Lower leg skin (tissue), 3 donors: ENCODE results near the gene SARNP.

Experiments
- POLR2A ChIP-seq, 2 donors: fragments of 450-650 bp; IDR thresholded peaks; one replicate each; pipeline ENCODE4 v1.6.1; 2016 to 2017; ENCODE audit warnings: antibody characterized with exemption in 2 of 2, mild to moderate bottlenecking in 1 of 2, moderate library complexity in 1 of 2
- TF ChIP-seq, protein P1 (sequence below), 3 donors: fragments of 450-650 bp; IDR thresholded peaks; one replicate each; pipeline ENCODE4 v1.5.1; 2016; ENCODE audit warnings: antibody characterized with exemption in 3 of 3, mild to moderate bottlenecking in 3 of 3, moderate library complexity in 2 of 3

DNA sequence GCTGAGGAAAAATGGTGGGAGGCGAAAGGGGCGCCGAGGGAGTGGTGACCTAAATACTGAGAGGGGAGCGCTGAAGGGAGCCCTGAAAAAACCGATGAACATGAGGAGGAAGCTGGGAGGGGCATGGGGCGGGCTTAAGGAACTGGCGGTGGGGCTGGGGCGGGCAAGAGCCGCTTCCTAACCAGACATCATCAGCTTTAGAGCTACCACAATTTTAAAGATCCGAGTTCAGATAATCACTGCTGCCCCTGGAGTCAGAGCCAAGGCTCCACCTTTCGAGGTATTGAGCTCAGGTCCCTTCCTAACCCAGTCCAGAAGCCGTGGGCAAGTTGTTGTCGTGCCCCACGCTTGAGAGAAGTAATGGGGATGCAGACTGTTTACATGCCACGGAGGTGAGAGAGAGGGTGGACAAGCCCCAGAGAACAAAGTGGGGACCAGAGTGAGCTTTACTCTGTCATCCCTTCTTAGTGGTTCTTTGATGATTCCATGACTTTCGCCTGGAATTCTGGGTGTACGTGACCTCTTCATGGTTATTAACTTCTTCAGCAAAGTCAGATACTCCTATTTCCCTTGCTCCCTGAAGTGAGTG lies 710 bp upstream of the SARNP start:
- no peak for TF ChIP-seq POLR2A (IDR thresholded peaks at IDR 0.05)
- TF ChIP-seq, protein P1, sequence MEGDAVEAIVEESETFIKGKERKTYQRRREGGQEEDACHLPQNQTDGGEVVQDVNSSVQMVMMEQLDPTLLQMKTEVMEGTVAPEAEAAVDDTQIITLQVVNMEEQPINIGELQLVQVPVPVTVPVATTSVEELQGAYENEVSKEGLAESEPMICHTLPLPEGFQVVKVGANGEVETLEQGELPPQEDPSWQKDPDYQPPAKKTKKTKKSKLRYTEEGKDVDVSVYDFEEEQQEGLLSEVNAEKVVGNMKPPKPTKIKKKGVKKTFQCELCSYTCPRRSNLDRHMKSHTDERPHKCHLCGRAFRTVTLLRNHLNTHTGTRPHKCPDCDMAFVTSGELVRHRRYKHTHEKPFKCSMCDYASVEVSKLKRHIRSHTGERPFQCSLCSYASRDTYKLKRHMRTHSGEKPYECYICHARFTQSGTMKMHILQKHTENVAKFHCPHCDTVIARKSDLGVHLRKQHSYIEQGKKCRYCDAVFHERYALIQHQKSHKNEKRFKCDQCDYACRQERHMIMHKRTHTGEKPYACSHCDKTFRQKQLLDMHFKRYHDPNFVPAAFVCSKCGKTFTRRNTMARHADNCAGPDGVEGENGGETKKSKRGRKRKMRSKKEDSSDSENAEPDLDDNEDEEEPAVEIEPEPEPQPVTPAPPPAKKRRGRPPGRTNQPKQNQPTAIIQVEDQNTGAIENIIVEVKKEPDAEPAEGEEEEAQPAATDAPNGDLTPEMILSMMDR (IDR thresholded peaks at IDR 0.05), result no peak
